Measurements from ENCODE around the gene AIMP2.
"Not testable (repeated sequence)": the region's sequence is repeated elsewhere in the genome, so short reads cannot be mapped to it uniquely, and the experiment has no call there.

- TF ChIP-seq POLR2A (IDR thresholded peaks at IDR 0.05; ENCODE audit: low read depth, low read length); EZH2 (IDR thresholded peaks at IDR 0.05; ENCODE audit: borderline replicate concordance, low read depth, low read length, severe bottlenecking); POLR2AphosphoS5 (IDR thresholded peaks at IDR 0.05; ENCODE audit: insufficient read depth, low read depth, low read length); MYC (IDR thresholded peaks at IDR 0.05; ENCODE audit: low read depth, low read length): not testable (repeated sequence)
- TF ChIP-seq, protein P1, sequence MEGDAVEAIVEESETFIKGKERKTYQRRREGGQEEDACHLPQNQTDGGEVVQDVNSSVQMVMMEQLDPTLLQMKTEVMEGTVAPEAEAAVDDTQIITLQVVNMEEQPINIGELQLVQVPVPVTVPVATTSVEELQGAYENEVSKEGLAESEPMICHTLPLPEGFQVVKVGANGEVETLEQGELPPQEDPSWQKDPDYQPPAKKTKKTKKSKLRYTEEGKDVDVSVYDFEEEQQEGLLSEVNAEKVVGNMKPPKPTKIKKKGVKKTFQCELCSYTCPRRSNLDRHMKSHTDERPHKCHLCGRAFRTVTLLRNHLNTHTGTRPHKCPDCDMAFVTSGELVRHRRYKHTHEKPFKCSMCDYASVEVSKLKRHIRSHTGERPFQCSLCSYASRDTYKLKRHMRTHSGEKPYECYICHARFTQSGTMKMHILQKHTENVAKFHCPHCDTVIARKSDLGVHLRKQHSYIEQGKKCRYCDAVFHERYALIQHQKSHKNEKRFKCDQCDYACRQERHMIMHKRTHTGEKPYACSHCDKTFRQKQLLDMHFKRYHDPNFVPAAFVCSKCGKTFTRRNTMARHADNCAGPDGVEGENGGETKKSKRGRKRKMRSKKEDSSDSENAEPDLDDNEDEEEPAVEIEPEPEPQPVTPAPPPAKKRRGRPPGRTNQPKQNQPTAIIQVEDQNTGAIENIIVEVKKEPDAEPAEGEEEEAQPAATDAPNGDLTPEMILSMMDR (IDR thresholded peaks at IDR 0.05; ENCODE audit: extremely low read depth in 1 of 2, insufficient read depth in 1 of 2, low read depth in 1 of 2, low read length in 2 of 2) = not testable (repeated sequence)
- TF ChIP-seq, protein P2, sequence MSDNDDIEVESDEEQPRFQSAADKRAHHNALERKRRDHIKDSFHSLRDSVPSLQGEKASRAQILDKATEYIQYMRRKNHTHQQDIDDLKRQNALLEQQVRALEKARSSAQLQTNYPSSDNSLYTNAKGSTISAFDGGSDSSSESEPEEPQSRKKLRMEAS (IDR thresholded peaks at IDR 0.05; ENCODE audit: insufficient read depth, insufficient read length) = not testable (repeated sequence)
These were observed 29.3 kb upstream of the AIMP2 start for GRCh38 chr7:5979680-5980314.

All from endothelial cell of umbilical vein (primary cell).